Panc1 (cell line): Measurements from ENCODE around the gene SAMD4A. TPM values are rescaled to one million over a fixed set of nuclear protein-coding genes. Genes with fewer than 3 reads are reported as not detected.

ENCODE experiments used
- ATAC-seq: fragments of 200-7000 bp; cut with Tn5 transposase; 2 replicates; pipeline ENCODE4 v1.9.1; 2020; ENCODE audit warnings: mild to moderate bottlenecking, moderate library complexity
- BruUV-seq: library from RNA; stranded (reverse); fragments of 400-500 nt; replicated peaks from 2 replicates; lab custom pipeline; 2021; lab: Mats Ljungman, UMichigan
- CTCF ChIA-PET: fragments of 300-600 bp; sonication (Branson Sonifier 250); formaldehyde crosslinking; loops from one replicate; lab custom pipeline; 2022; ENCODE audit warnings: antibody characterized with exemption; lab: Charles Lee
- POLR2A ChIA-PET: fragments of 300-600 bp; sonication (Branson Sonifier 250); formaldehyde crosslinking; loops from one replicate; lab custom pipeline; 2022; ENCODE audit warnings: antibody characterized with exemption; lab: Charles Lee
- DNase-seq: peaks from one replicate; pipeline ENCODE4 v3.0.0-alpha.2; 2010; ENCODE audit warnings: low read depth, low spot score
- H3K27ac ChIP-seq: 2 replicates; pipeline ENCODE4 v1.5.1; 2011; ENCODE audit warnings: mild to moderate bottlenecking, low read length, inconsistent platforms
- H3K27me3 ChIP-seq: fragments of 200-500 bp; sonication (Bioruptor generic); 2 replicates; pipeline ENCODE4 v1.6.0; 2014; ENCODE audit warnings: low read length, inconsistent platforms; ENCODE audit not compliant: control insufficient read depth, insufficient read depth
- H3K36me3 ChIP-seq: fragments of 200-500 bp; sonication (Bioruptor generic); 2 replicates; pipeline ENCODE4 v1.5.1; 2014; ENCODE audit warnings: inconsistent platforms, mild to moderate bottlenecking, low read length, moderate library complexity; ENCODE audit not compliant: control insufficient read depth, insufficient read depth
- H3K4me1 ChIP-seq: 2 replicates; pipeline ENCODE4 v1.5.1; 2011; ENCODE audit warnings: inconsistent platforms, mild to moderate bottlenecking, low read length, moderate library complexity; ENCODE audit not compliant: control insufficient read depth, insufficient read depth
- H3K4me3 ChIP-seq, 2 experiments: 2 replicates each; pipeline ENCODE4 v1.5.1; 2011 to 2012; ENCODE audit warnings: low read depth in 2 of 2, low read length in 2 of 2, mild to moderate bottlenecking in 2 of 2, inconsistent platforms in 1 of 2, moderate library complexity in 1 of 2
- H3K9me3 ChIP-seq: fragments of 200-500 bp; sonication (Bioruptor generic); 2 replicates; pipeline ENCODE4 v1.5.1; 2014; ENCODE audit warnings: low read depth, mild to moderate bottlenecking, inconsistent platforms, low read length, moderate library complexity; ENCODE audit not compliant: control insufficient read depth, insufficient read depth
- CTCF ChIP-seq: fragments of 450-650 bp; IDR thresholded peaks from 2 replicates; pipeline ENCODE4 v1.5.1; 2017; ENCODE audit warnings: mild to moderate bottlenecking
- POLR2AphosphoS5 ChIP-seq: IDR thresholded peaks from 2 replicates; pipeline ENCODE4 v1.6.1; 2012; ENCODE audit warnings: mild to moderate bottlenecking, low read depth, low read length, moderate library complexity
- REST ChIP-seq, 2 experiments: IDR thresholded peaks; 2 replicates each; pipeline ENCODE4 v1.6.1; 2011 to 2012; ENCODE audit warnings: low read depth in 2 of 2, control low read depth in 1 of 2, low read length in 1 of 2, mild to moderate bottlenecking in 1 of 2, moderate library complexity in 1 of 2; ENCODE audit not compliant: insufficient read depth in 1 of 2
- SIN3A ChIP-seq: IDR thresholded peaks from 2 replicates; pipeline ENCODE4 v1.6.1; 2012; ENCODE audit warnings: low read depth, mild to moderate bottlenecking, low read length, moderate library complexity, borderline replicate concordance; ENCODE audit not compliant: insufficient read depth
- TCF7L2 ChIP-seq: IDR thresholded peaks from 2 replicates; pipeline ENCODE4 v1.6.1; 2011; ENCODE audit warnings: mild to moderate bottlenecking, low read depth, low read length, inconsistent platforms
- in situ Hi-C: cut with HindIII; loops from 2 replicates; pipeline ENCODE4 v1.10.0; 2016; ENCODE audit warnings: low sequenced_read_pairs, low pct_unique_long_range_greater_than_20kb
- intact Hi-C: fragments of 100-400 bp; cut with micrococcal nuclease; formaldehyde crosslinking; loops from one replicate; pipeline ENCODE4 v1.10.0; 2022; ENCODE audit not compliant: unreplicated experiment
- total RNA-seq: library from RNA; stranded (reverse); gene quantifications from one replicate; pipeline ENCODE4 v1.2.1, GENCODE V29; 2021; ENCODE audit not compliant: unreplicated experiment

The SAMD4A gene
- total RNA-seq, 1 experiment from 2014 or later, result 15.2 TPM

GRCh38 chr14:54760866-54761575, 194.1 kb downstream of the SAMD4A start (continued):
- TF ChIP-seq POLR2AphosphoS5, result no peak

- DNase-seq (no peak), ATAC-seq (no peak)
- ChIA-PET CTCF (no interaction called here), POLR2A (no interaction called here)
- no peak overlapping the region for H3K4me3 ChIP-seq
- no TSS peak for BruUV-seq
- intact Hi-C loops, result no loop called here
- H3K27me3 ChIP-seq, result no peaks in the 10 kb centered on the region
- TF ChIP-seq TCF7L2, result no peak
- TF ChIP-seq POLR2AphosphoS5, result no peak
- no peak for TF ChIP-seq SIN3A
- TF ChIP-seq REST (IDR thresholded peaks at IDR 0.05; ENCODE audit: insufficient read depth in 1 of 2, low read depth in 2 of 2, low read length in 1 of 2), result no peak
- no peak for TF ChIP-seq CTCF
- no peaks in the 10 kb centered on the region for H3K36me3 ChIP-seq
- H3K9me3 ChIP-seq, result no peaks in the 10 kb centered on the region
- no peak overlapping the region for H3K27ac ChIP-seq
- H3K4me1 ChIP-seq, result no peaks in the 10 kb centered on the region
- in situ Hi-C loops, result no loop called here
Measured at GRCh38 chr14:54761835-54762234, 194.9 kb downstream of the SAMD4A start.

GRCh38 chr14:54762296-54762695, 195.4 kb downstream of the SAMD4A start:
- TF ChIP-seq REST (IDR thresholded peaks at IDR 0.05; ENCODE audit: insufficient read depth in 1 of 2, low read depth in 2 of 2, low read length in 1 of 2) (no peak), TCF7L2 (no peak), CTCF (no peak), SIN3A (no peak), POLR2AphosphoS5 (no peak)
- ATAC-seq (no peak), DNase-seq (no peak)
- no peaks in the 10 kb centered on the region for H3K27me3 ChIP-seq
- ChIA-PET CTCF (no interaction called here), POLR2A (no interaction called here)
- intact Hi-C loops (no loop called here), in situ Hi-C loops (no loop called here)
- no peak overlapping the region for H3K27ac ChIP-seq
- H3K4me3 ChIP-seq, result no peak overlapping the region
- no peaks in the 10 kb centered on the region for H3K36me3 ChIP-seq
- H3K4me1 ChIP-seq, result no peaks in the 10 kb centered on the region
- no peaks in the 10 kb centered on the region for H3K9me3 ChIP-seq
- BruUV-seq, result no TSS peak
